Ovary (tissue), 9 donors: ENCODE data around the gene HYAL3. TPM values are rescaled to one million over a fixed set of nuclear protein-coding genes. Genes with fewer than 3 reads are reported as not detected.

Source experiments
- DNase-seq, 5 donors: peaks; one replicate each; pipeline ENCODE4 v3.0.0-alpha.2; 2019 to 2020
- H3K27ac ChIP-seq, 2 donors: fragments of 200-600 bp; one replicate each; pipeline versions ENCODE4 v1.5.1 to v1.8.0; 2019 to 2022
- H3K27me3 ChIP-seq: fragments of 200-600 bp; one replicate; pipeline ENCODE4 v1.8.0; 2022
- H3K36me3 ChIP-seq: fragments of 200-600 bp; sonication (generic); one replicate; pipeline ENCODE4 v1.5.1; 2019
- H3K4me1 ChIP-seq: one replicate; pipeline ENCODE4 v1.8.1; 2013; ENCODE audit warnings: mild to moderate bottlenecking, moderate library complexity; ENCODE audit not compliant: insufficient read depth
- H3K4me3 ChIP-seq: fragments of 200-600 bp; sonication (generic); one replicate; pipeline ENCODE4 v1.5.1; 2017
- H3K9me3 ChIP-seq, 2 donors: fragments of 200-600 bp in 1 of 2; sonication (generic) in 1 of 2; one replicate each; pipeline versions ENCODE4 v1.5.1 to v1.8.1; 2013 to 2019; ENCODE audit warnings: mild to moderate bottlenecking in 1 of 2, moderate library complexity in 1 of 2
- CTCF ChIP-seq, 3 donors: fragments of 450-650 bp in 2 of 3; fragments of 200-600 bp in 1 of 3; IDR thresholded peaks; one replicate each; pipeline versions ENCODE4 v1.5.1 to v1.8.0; 2016 to 2022; ENCODE audit warnings: antibody characterized with exemption in 3 of 3, mild to moderate bottlenecking in 1 of 3
- EP300 ChIP-seq: sonication (generic); formaldehyde crosslinking; IDR thresholded peaks from one replicate; pipeline ENCODE4 v1.6.1; 2017; ENCODE audit warnings: antibody characterized with exemption
- POLR2A ChIP-seq: fragments of 450-650 bp; IDR thresholded peaks from one replicate; pipeline ENCODE4 v1.6.1; 2017; ENCODE audit warnings: antibody characterized with exemption, mild to moderate bottlenecking, moderate library complexity
- WGBS, 3 donors: extraction: QIAGEN DNeasy Blood & Tissue Kit in 1 of 3; methylation state at CpG; one replicate each; pipeline versions ENCODE4 v1.1.5 to v1.1.7; 2013 to 2017; 5-methylcytosine and 5-hydroxymethylcytosine counted together
- intact Hi-C, 4 donors: fragments of 100-400 bp; cut with DNase I; formaldehyde crosslinking; loops; one replicate each; pipeline versions ENCODE4 v1.11.0 to v1.15.1; 2022 to 2023
- polyA plus RNA-seq, 2 donors: library from polyadenylated mRNA; stranded (reverse); fragments of 200-250 nt in 1 of 2; fragments of 350-450 nt in 1 of 2; fragmentation: Illumina TruSeq in 1 of 2; extraction: RNeasy Lipid Tissue Mini Kit (QIAGEN cat#74804) in 1 of 2; gene quantifications; one replicate each; pipeline ENCODE4 v1.2.3, GENCODE V29; 2013 to 2014
- total RNA-seq, 7 donors: library from RNA; depleted of rRNA in 2 of 7; stranded (reverse); fragments of >200 nt in 2 of 7; fragmentation: NEBNext Ultra II Directional in 3 of 7; extraction: Animal tissue kit (Norgen Biotek cat#: 25700) in 3 of 7; gene quantifications; one replicate each; pipeline versions ENCODE4 v1.1.0 to v1.2.4, GENCODE V29; 2016 to 2023
- donor health status: DM: no; HTN: no; CAD: no; lungs with moderate emphysema.
- donor health status: DM: no; HTN: no; CAD: no.
- donor health status: Bipolar disorder and iron deficiency.
- donor health status: DM: yes; HTN: yes; CAD: no.
- donor health status: DM: no; HTN: no; CAD: no.
- donor health status: DM: yes; HTN: yes; CAD: no.

The HYAL3 gene
- total and polyA plus RNA-seq, 9 donors, result 0.58 to 4.3 (median 1.9) TPM

DNA sequence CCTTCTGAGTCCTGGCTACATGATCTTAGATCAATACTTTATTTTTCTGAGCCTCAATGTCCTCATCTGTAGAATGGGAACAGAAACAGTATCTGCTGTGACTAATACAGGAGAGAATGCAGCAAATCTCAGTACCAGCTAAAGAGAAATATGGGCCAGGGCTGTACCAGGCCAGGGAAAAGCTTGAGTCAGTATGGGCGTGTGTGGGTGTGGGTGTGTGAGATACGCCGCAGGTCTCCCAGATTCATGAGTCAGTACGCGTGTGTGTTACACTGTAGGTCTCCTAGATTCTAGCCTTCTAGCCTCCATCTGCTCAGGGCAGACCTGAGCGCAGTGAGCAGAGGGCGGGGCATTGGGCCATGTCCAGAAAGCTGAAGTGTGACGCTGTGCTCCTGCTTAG is 48.0 kb downstream of the HYAL3 start:
- H3K27me3 ChIP-seq, result no peaks in the 10 kb centered on the region
- whole genome bisulfite sequencing, 3 donors, result 68 to 85% (median 77%) methylated on average over 8 of the region's 8 CpGs
- no peak overlapping the region for H3K4me3 ChIP-seq
- H3K4me1 ChIP-seq, result peaks cover 21% of the 10 kb centered on the region
- intact Hi-C loops, result no loop called here
- no peak overlapping the region for H3K27ac ChIP-seq
- TF ChIP-seq POLR2A (no peak), EP300 (no peak), CTCF (IDR thresholded peaks at IDR 0.05) (no peak)
- H3K36me3 ChIP-seq, result no peaks in the 10 kb centered on the region
- no peaks in the 10 kb centered on the region for H3K9me3 ChIP-seq
- no peak for DNase-seq

GRCh38 chr3:50250514-50250913 is 48.7 kb downstream of the HYAL3 start:
- no peaks in the 10 kb centered on the region for H3K27me3 ChIP-seq
- peaks cover 26% of the 10 kb centered on the region for H3K4me1 ChIP-seq
- no peak overlapping the region for H3K27ac ChIP-seq
- 83 to 92% (median 89%) methylated on average over 4 of the region's 4 CpGs for WGBS, 3 donors
- DNase-seq, result peak in 3 of 5 donors; percentile 62 to 74 (median 62)
- TF ChIP-seq EP300, result no peak
- no peak for TF ChIP-seq CTCF (IDR thresholded peaks at IDR 0.05)
- no peak for TF ChIP-seq POLR2A
- no peaks in the 10 kb centered on the region for H3K9me3 ChIP-seq
- intact Hi-C loops, result loop anchor here in 1 of 4 donors (1.0 kb wide), 1 partner anchor 34 kb away; no protein-coding TSS in a partner anchor
- H3K4me3 ChIP-seq, result no peak overlapping the region
- no peaks in the 10 kb centered on the region for H3K36me3 ChIP-seq

GRCh38 chr3:50249457-50249856 is 49.7 kb downstream of the HYAL3 start:
- H3K4me1 ChIP-seq, result peaks cover 31% of the 10 kb centered on the region
- WGBS, 3 donors, result 76 to 89% (median 88%) methylated on average over 5 of the region's 5 CpGs
- intact Hi-C loops, result no loop called here
- H3K27me3 ChIP-seq, result no peaks in the 10 kb centered on the region
- H3K4me3 ChIP-seq, result no peak overlapping the region
- H3K36me3 ChIP-seq, result no peaks in the 10 kb centered on the region
- DNase-seq, result no peak
- H3K9me3 ChIP-seq, result no peaks in the 10 kb centered on the region
- no peak for TF ChIP-seq EP300
- TF ChIP-seq POLR2A, result no peak
- no peak for TF ChIP-seq CTCF (IDR thresholded peaks at IDR 0.05)
- H3K27ac ChIP-seq, result no peak overlapping the region

DNA sequence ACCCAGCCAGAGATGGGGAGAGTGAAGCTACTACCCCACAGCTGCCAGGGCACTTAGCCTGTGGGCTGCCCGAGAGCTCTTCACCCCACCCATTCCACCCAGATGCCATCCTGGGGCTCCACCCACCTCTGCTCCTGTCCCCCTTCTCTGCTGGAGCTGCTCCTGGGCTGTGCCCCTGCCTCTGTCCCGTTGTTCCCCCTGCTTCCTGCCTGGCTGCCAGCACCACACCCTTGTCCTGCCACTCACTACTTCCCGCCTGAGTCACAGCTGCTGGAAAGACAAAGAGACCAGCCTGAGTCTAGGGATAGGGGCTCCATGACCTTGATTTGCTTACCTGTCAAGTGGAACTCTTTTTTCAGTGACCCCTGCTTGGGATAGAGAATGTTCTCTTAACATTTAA is 50.8 kb downstream of the HYAL3 start:
- peaks cover 31% of the 10 kb centered on the region for H3K4me1 ChIP-seq
- intact Hi-C loops, result no loop called here
- no peak overlapping the region for H3K4me3 ChIP-seq
- 39 to 57% (median 52%) methylated on average over 3 of the region's 3 CpGs for WGBS, 3 donors
- H3K36me3 ChIP-seq, result no peaks in the 10 kb centered on the region
- no peak overlapping the region for H3K27ac ChIP-seq
- H3K27me3 ChIP-seq, result no peaks in the 10 kb centered on the region
- H3K9me3 ChIP-seq, result no peaks in the 10 kb centered on the region
- DNase-seq, result no peak
- TF ChIP-seq EP300 (no peak), POLR2A (no peak), CTCF (IDR thresholded peaks at IDR 0.05) (no peak)
